ENCODE measurements around the gene SDHD. TPM values are rescaled to one million over a fixed set of nuclear protein-coding genes. Genes with fewer than 3 reads are reported as not detected.

Gene SDHD
- total and polyA plus RNA-seq, 9 of the 15 experiments (the other 6 are each of a cell fraction or from before 2014, with no cell fraction given) = 150 to 1,225 (median 215) TPM

GRCh38 chr11:112097734-112098528 is 11.3 kb downstream of the SDHD start (continued):
- TF ChIP-seq ZBTB49 (CRISPR knock-in tag; IDR thresholded peaks at IDR 0.05; ENCODE audit: borderline replicate concordance) (no peak), TBL1XR1 (IDR thresholded peaks at IDR 0.05; ENCODE audit: low read length in 2 of 2) (peak in 1 of 2 experiments; percentile 72; a peak in 2 of 4 replicates), RERE (CRISPR knock-in tag; IDR thresholded peaks at IDR 0.05; ENCODE audit: borderline replicate concordance) (no peak), CBX2 (IDR thresholded peaks at IDR 0.05; ENCODE audit: insufficient read depth, low read length, poor library complexity, severe bottlenecking) (no peak), EP400 (IDR thresholded peaks at IDR 0.05) (0 out of 2 replicates have a peak, but pooled peaks have one; percentile 42), HNRNPH1 (optimal IDR thresholded peaks at IDR 0.05; ENCODE audit: low read depth, low read length) (no peak), DPF2 (IDR thresholded peaks at IDR 0.05) (peak; percentile 84), ZNF41 (CRISPR knock-in tag; conservative IDR thresholded peaks at IDR 0.05) (no peak), FOXK2 (conservative IDR thresholded peaks at IDR 0.05 in 1 of 2, IDR thresholded peaks at IDR 0.05 in 1 of 2; ENCODE audit: low read depth in 2 of 2) (peak in 1 of 2 experiments; percentile 75; a peak in 2 of 4 replicates), CUX1 (CRISPR knock-in tag; IDR thresholded peaks at IDR 0.05) (no peak), FOXM1 (IDR thresholded peaks at IDR 0.05; ENCODE audit: low read depth) (peak; percentile 33; the same call in 1 of the 2 replicates), FOXM1 (CRISPR knock-in tag; IDR thresholded peaks at IDR 0.05; ENCODE audit: low read depth) (no peak)

Measured in K562 (cell line).